LoVo (cell line): ENCODE results near the gene METTL14.
"Not testable (repeated sequence)": the region's sequence is repeated elsewhere in the genome, so short reads cannot be mapped to it uniquely, and the experiment has no call there.

ENCODE experiments used
- DNase-seq: peaks from one replicate; pipeline ENCODE4 v3.0.0-alpha.2; 2016; ENCODE audit warnings: low spot score

The METTL14 gene

DNA sequence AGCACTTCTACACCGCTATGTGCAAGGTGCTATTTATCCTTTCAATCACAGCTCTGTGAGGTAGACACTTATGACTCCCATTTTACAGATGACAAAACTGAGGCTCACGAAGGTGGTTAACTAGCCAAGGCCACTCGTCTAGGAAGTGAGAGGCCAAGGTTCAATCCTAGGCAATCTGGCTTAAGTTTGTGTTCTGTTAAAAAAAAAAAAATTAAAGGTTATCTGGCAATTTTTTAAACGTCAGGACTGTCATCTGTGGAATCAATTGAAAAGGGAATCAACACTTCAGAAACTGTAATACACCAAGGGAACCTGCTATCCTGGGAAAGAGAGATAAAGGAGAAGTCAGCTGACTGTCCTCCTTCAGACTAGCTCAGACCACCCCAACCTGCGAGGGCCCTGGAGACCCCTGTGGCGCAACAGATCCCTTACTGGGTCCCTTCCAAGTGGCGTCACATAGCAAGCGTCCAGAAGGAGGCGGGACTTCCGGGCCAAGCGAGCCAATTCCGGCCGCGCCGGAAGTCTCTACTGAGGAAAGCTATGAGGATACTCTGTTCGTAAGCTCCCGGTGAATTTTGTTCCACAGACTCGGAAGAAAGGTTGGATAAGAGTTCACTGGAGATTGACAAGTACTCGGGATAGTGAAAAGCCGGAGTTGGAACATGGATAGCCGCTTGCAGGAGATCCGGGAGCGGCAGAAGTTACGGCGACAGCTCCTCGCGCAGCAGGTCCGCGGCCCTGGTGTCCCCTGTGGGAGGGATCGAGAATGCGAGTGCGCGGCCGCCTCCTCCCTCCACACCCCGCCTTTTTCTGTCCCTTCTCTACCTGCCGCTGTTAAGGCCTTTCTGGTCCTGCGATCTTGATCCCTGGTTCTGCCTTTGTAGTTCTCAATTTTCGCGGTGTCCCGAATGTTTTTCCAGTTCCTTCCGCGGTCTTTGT is at the start of gene METTL14:
TSS of gene METTL14 (plus strand) at position 520 of the 939 bp plus-strand sequence. CDS start at position 663, 143 bp downstream.
- peak; percentile 90 for DNase-seq

DNA sequence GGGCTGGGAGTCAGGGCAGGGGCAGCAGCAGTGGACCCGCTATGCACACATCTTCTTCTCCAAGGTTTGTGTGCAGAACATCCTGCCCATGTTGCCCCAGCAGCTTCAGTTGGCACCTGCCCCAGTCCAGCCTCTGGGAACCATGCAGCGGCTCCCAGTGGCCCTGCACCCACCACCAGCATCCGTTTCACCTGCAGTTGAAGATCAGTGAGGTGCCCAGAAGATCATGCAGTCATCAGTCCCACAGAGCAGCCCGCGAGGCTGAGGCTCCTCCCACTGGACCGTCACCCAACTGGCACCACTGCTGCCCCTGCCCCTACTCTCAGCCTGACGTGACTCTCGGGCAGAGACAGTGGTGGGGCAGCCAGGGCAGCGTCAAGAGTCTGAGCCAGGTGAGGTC is 49.1 kb upstream of the METTL14 start:
- not testable (repeated sequence) for DNase-seq

DNA sequence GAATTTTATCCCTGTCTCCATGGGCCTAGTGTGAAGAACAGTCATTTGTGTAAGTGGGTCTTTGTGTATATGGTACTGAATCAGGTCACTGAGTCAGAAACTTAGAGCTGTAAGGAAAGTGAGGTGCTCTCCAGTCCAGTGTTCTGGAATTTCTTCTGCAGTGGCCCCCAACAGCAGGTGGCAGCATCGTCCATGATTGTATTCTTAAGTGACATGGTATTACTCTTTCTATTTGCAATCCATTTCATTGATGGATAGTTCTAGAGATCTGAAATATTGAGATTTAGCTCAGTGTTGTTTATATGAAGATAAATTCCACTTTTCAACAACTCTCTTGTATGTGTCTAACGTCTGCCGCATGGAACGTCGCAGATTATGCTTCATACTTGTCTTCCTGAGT is 20.5 kb upstream of the METTL14 start:
- not testable (repeated sequence) for DNase-seq

DNA sequence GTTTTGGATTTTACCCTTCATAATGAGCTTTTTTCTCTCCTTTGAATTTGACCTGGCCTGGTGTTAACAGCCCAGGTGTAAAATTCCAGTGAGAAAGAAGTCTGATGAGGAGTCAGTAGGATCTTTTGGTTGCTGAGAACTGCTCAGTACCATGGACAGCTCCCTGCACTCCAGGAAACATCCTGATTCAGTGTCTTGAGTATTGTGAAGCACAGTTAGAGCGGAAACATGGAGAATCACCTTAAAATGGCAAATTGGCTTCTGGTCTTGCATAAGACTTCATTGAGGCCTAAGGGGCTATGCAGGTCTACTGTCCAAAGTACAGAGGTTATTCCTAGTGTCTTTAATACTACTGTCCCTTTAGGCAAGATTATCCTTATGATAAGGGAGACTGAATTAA is 16.0 kb upstream of the METTL14 start:
- peak; percentile 71 for DNase-seq

GRCh38 chr4:118670968-118671367 is 14.2 kb upstream of the METTL14 start:
- DNase-seq: not testable (repeated sequence)

GRCh38 chr4:118676128-118676527 is 9.1 kb upstream of the METTL14 start:
- no peak for DNase-seq

DNA sequence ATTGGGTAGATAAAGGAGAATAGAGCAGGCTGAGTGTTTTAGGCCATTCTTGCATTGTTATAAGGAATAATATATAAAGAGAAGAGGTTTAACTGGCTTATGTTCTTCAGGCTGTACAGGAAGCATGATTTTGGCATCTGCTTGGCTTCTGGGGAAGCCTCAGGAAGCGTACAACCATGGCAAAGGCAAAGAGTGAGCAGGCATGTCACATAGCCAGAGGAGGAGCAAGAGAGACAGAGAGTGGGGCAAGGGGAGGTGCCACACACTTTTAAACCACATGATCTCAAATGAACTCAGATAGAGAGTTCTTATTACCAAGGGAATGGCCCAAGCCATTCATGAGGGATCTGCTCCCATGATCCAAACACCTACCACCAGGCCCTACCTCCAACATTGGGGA is 4.4 kb upstream of the METTL14 start:
- DNase-seq: no peak

- DNase-seq: peak; percentile 25
These were observed 2.3 kb upstream of the METTL14 start for GRCh38 chr4:118682928-118683327.

- no peak for DNase-seq
These were observed 1.7 kb upstream of the METTL14 start for GRCh38 chr4:118683513-118683912.

DNA sequence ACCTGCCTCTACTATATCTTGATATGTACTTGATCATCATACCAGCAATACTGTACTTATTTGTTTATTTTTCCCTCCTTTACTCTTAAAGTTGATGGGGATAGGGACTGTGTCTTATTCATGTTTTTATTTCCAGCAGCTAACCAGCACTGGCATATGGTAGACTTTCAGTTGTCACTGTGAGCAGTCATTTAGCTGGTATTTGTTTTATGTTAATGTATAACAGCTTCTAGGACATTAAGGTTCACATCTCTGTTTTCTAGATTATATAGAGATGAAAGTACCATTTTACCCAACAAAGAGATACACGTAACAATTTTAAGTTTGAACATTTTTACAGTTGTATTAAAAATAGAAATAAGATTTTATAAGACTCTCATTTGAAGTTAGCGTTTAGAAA is 17.9 kb downstream of the METTL14 start:
- DNase-seq: no peak

- DNase-seq: no peak
These were observed 25.9 kb downstream of the METTL14 start for GRCh38 chr4:118711052-118711451.

DNA sequence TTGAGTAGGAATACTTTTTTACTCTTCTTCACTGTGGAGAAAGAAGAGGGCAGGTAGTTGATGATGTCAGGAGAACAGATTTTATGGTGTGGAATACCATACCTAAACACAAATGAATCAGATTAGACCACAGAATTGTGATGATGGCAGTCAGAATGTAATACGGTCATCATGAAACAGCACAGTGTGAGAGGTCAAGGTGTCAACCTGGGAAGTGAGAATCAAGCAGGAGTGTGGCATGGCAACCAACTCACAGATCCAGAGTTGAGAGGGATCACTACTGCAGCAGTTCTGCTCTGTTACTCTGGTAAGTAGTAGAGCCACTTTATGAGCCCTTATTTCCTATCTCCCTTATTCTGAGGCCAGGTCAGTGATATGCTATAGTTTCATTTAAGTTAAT is 27.7 kb downstream of the METTL14 start:
- no peak for DNase-seq

DNA sequence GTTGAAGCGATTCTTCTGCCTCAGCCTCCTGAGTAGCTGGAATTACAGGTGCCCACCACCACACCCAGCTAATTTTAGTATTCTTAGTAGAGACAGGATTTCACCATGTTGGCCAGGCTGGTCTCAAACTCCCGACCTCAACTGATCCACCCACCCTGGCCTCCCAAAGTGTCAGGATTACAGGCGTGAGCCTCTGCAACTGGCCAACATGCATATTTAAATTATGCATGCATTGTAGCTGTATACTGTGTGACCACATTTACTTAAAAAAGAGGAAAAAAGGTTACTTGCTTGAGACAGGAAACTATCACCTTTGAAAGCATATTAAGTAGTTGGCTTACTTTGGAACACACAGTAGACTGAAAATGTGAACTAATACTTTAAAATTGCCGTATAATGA is 29.5 kb downstream of the METTL14 start:
- DNase-seq: no peak

DNA sequence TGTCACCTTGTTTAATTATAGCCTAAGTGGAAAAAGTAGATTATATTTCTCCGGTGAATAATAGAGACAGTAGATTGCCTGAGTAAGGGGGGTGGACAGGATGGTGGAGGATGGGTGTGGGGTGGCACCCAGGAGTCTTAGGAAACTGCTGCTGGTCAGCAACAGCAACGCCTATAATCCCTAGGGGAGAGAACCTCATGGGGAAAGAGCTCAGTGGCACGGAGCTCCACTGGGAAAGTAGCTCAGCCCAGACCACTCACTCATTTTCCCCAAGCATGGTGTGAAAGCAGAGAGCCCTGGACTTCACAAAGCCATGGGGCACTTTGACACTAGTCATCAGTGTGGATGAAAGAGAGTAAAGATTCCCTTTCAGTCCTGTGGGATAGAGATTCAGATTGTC is 31.1 kb downstream of the METTL14 start:
- DNase-seq: no peak

- no peak for DNase-seq
These were observed 33.4 kb downstream of the METTL14 start for GRCh38 chr4:118718511-118719170.

DNA sequence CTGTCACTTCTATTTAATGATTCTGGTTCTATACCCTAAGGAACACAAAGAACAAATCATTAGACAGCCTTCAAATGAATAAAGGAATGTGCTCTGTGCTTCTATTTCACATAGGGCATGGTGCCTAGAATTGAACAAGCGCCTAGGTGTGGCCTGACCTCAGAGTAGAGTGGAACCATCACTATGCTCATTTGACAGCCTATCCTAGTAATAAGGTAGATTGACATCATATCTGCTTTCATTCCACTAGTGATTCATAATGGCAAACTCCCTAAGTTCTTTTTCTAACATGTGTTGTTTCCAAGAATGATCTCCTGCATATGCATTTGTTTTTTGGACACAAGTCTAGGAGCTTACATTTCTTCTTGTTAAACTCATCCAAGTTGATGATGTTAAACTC is 36.6 kb downstream of the METTL14 start:
- no peak for DNase-seq

DNA sequence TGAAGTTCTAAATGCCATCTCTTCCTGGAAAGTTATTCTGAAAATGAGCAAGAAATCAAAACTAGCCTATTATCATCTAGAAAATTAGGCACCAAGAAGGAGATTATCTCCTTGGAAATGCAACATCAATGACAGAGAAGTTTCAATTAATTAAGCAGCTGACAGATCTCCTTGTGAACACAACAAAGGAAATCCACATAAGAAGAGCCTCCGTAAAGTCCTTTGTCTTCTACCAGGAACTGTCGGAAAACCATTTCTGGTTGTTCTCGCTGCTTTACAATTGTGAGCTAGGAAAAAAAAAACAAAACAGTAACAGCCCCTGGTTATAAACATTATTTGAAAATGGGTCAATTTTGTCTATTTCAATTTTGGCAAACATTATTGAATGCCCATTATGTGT is 38.2 kb downstream of the METTL14 start:
- no peak for DNase-seq

DNA sequence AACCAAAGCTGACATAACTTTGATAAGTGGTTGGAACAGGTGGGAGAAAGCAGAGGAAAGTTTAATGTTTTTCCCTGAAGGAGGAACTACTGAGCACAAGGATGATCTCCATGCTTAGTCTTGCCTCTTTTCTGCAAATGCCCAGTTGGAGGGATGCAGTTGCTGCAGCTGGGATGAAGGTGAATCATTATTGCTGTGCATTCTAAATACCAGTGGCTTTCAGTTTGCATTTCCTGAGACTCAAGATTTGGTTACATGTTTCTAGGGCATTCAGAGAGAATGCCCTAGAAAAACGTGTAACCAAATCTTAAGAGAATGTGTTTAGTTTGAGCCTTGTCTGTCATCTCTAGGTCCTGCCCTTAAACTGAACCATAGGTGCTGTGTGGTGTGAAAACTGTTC is 42.2 kb downstream of the METTL14 start:
- DNase-seq: no peak

DNA sequence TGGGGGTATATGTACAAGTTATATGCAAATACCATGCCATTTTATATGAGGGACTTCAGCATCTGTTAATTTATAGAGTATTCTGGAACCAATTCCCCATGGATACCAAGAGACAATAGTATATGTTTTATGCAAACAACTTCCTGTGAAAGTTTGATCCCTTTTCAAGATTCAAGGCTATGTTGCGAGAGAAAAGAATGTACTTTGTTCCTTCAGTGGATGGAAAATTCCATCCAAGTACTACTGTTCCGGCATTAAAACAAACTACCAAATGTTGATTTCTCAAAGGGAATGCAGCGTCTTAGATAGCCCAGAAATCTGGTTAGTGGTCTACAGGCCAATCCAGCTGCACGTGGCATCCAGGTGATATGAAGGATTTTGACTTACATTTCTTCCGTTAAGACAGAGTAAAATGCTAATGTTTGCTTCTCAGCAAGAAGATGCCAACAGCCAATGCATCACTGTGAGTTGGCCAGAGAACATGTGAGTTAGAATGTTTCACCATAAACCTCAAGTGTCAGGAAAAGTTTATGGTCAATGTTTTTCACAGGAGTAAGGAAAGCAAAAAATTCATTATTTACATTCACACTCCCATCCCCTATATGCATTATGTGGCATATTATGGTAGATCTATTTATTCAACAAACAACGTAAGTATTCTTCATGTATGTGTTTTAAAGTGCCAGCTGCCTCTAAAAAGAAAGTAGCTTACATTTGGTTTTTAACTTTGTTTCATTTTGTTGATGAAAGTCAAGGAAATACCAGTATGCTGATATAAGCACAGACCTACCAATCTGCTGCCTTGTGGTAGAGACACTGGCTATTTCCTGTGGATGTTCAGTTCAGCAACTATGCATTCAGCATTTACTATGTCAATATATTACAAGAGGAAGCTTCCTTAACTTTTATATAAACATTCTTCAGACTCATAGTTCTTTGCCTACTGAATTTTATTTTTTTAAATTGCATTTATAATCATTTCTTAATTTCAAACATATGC is 44.4 kb downstream of the METTL14 start:
- DNase-seq: no peak

GRCh38 chr4:118730683-118731082 is 45.5 kb downstream of the METTL14 start:
- no peak for DNase-seq

DNA sequence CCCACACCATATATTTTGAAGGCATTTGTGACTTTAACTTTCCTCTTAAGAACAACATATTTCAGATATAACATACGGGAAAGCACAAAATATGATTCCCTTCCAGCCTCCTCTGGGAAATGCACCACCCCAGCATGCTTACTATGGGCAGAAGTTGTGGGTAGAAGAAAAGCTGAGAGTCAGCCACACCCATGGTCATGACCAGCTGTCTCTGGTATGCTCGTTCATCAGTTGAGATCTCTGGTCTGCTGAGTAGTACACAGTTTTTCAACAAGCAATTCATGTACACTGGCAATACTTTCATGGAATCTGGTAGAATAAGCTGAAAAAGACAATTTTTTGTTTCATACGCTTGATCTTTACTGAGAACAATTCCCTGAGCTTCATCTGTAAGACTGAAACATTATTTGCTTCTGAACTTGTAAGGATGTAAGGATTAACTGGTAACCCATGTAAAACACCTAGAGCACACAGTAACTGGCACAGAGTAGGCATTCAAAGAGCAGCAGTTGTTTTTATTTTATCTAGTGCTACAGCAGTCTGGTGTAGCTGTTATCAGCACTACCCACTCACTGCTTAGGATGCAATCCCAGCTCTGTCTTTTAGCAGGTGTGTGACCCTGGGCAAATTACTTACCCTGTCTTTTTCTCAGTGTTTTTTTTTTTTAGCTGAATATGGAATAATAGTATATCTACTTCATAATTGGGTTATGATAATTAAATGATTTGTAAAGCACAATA is 47.6 kb downstream of the METTL14 start:
- no peak for DNase-seq
